Neural progenitor cell (in vitro differentiated cells): ENCODE data around the gene QRICH1. TPM values are rescaled to one million over a fixed set of nuclear protein-coding genes. Genes with fewer than 3 reads are reported as not detected.

ENCODE experiments used
- DNase-seq: peaks from one replicate; pipeline ENCODE4 v3.0.0-alpha.2; 2016; ENCODE audit warnings: low spot score
- H2AFZ ChIP-seq: fragments of 200-600 bp; sonication (generic); replicated peaks from 2 replicates; pipeline ENCODE4 v1.6.1; 2016; ENCODE audit warnings: antibody characterized with exemption
- H3F3A ChIP-seq: fragments of 200-600 bp; sonication (generic); 2 replicates; pipeline ENCODE4 v1.6.1; 2016; ENCODE audit warnings: antibody characterized with exemption, low read depth
- H3K27ac ChIP-seq: fragments of 200-600 bp; sonication (generic); 2 replicates; pipeline ENCODE4 v1.5.1; 2016; ENCODE audit warnings: mild to moderate bottlenecking
- H3K27me3 ChIP-seq: fragments of 200-600 bp; sonication (generic); 2 replicates; pipeline ENCODE4 v1.6.1; 2016; ENCODE audit warnings: mild to moderate bottlenecking, moderate library complexity
- H3K36me3 ChIP-seq: fragments of 200-600 bp; sonication (generic); 2 replicates; pipeline ENCODE4 v1.5.1; 2016
- H3K4me1 ChIP-seq: fragments of 200-600 bp; sonication (generic); 2 replicates; pipeline ENCODE4 v1.6.1; 2016; ENCODE audit warnings: mixed run types
- H3K4me2 ChIP-seq: fragments of 200-600 bp; sonication (generic); 2 replicates; pipeline ENCODE4 v1.6.1; 2016
- H3K4me3 ChIP-seq: fragments of 200-600 bp; sonication (generic); 2 replicates; pipeline ENCODE4 v1.5.1; 2016
- H3K79me2 ChIP-seq: fragments of 200-600 bp; sonication (generic); 2 replicates; pipeline ENCODE4 v1.6.1; 2016; ENCODE audit warnings: low read depth
- H3K9ac ChIP-seq: fragments of 200-600 bp; sonication (generic); 2 replicates; pipeline ENCODE4 v1.6.1; 2016
- H3K9me3 ChIP-seq: fragments of 200-600 bp; sonication (generic); 2 replicates; pipeline ENCODE4 v1.5.1; 2016; ENCODE audit warnings: low read depth
- H4K20me1 ChIP-seq: fragments of 200-600 bp; sonication (generic); 2 replicates; pipeline ENCODE4 v1.6.1; 2016; ENCODE audit warnings: low read depth
- H3K27ac Mint-ChIP-seq: 3 replicates; pipeline ENCODE4 v1.8.0; 2021; ENCODE audit warnings: mixed read lengths
- H3K27me3 Mint-ChIP-seq: 2 replicates; pipeline ENCODE4 v1.8.0; 2022; ENCODE audit warnings: low read depth, mild to moderate bottlenecking, inconsistent platforms, moderate library complexity, mixed read lengths; ENCODE audit not compliant: insufficient read depth
- H3K36me3 Mint-ChIP-seq: 3 replicates; pipeline ENCODE4 v1.8.0; 2021; ENCODE audit warnings: mixed read lengths
- H3K4me1 Mint-ChIP-seq: 3 replicates; pipeline ENCODE4 v1.8.0; 2021; ENCODE audit warnings: mixed read lengths
- H3K4me3 Mint-ChIP-seq: 3 replicates; pipeline ENCODE4 v1.8.0; 2021; ENCODE audit warnings: mild to moderate bottlenecking, moderate library complexity, mixed read lengths
- H3K9me3 Mint-ChIP-seq: 3 replicates; pipeline ENCODE4 v1.8.0; 2020; ENCODE audit warnings: mixed read lengths
- CTCF ChIP-seq: fragments of 200-600 bp; sonication (generic); IDR thresholded peaks from 2 replicates; pipeline ENCODE4 v1.5.1; 2017; ENCODE audit warnings: antibody characterized with exemption, mild to moderate bottlenecking
- EZH2 ChIP-seq: fragments of 200-600 bp; sonication (generic); IDR thresholded peaks from 2 replicates; pipeline ENCODE4 v1.6.1; 2017; ENCODE audit warnings: antibody characterized with exemption, mild to moderate bottlenecking, moderate library complexity
- EZH2phosphoT487 ChIP-seq: fragments of 200-600 bp; sonication (generic); IDR thresholded peaks from 2 replicates; pipeline ENCODE4 v1.6.1; 2017; ENCODE audit warnings: antibody characterized with exemption
- total RNA-seq: library from RNA; depleted of rRNA; stranded (reverse); fragments of >200 nt; gene quantifications from 2 replicates; pipeline ENCODE4 v1.2.3, GENCODE V29; 2015; ENCODE audit warnings: low replicate concordance

QRICH1 gene
- total RNA-seq, 1 donor from 2014 or later = 167 TPM

DNA sequence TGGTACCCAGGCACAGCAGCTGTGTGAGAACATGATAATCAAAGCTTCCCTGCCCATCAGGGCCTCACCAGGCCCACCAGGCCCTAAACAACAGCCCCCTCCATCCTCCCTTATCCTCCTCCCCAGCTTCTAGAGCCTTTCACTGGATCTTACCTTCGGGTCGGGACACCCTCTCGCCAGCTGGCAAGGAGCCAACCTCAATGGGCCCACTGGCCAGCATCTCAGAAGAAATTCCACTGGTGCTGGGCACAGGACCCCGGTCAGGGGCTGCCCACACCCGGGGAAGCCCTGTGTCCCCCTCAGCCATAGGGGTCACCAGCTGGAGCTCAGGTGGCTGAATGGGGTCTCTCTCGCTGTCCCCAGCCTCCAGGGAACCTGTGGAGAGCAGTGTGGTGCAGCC, 17.5 kb upstream of the QRICH1 start:
- no peak for TF ChIP-seq CTCF
- no peak for TF ChIP-seq EZH2
- TF ChIP-seq EZH2phosphoT487 = no peak
- no peaks in the 10 kb centered on the region for H3K36me3 ChIP-seq

DNA sequence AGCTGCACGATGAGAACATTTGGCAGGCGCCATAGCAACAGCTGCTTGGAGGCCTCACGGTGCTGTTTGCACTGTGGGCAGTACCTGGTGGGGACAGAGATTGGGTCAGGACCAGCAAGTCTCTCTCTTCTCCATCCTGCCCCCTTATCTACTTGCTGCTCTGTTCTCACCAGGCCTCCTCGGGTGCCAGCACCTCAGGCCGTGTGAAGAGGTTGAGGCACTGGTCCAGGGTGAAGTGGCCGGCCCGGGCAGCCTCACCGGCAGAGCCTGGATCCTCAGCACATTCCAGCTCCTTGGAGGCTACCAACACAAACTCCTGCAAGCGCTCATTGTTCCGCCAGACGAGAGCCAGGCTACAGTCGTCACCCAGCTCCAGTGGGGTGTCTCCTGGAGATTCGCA, 16.9 kb upstream of the QRICH1 start:
- H3F3A ChIP-seq = peaks cover 15% of the 10 kb centered on the region
- no peak overlapping the region for H2AFZ ChIP-seq
- H3K27me3 ChIP-seq = no peaks in the 10 kb centered on the region
- no peak overlapping the region for H3K9ac ChIP-seq
- H3K4me1 ChIP-seq = peaks cover under 1% of the 10 kb centered on the region
- DNase-seq = no peak
- H3K9me3 ChIP-seq = no peaks in the 10 kb centered on the region
- H3K27me3 Mint-ChIP-seq = peaks cover 2% of the 10 kb centered on the region
- no peak overlapping the region for H3K27ac Mint-ChIP-seq
- TF ChIP-seq CTCF = no peak
- no peak for TF ChIP-seq EZH2phosphoT487
- TF ChIP-seq EZH2 = no peak
- no peaks in the 10 kb centered on the region for H4K20me1 ChIP-seq
- H3K4me3 Mint-ChIP-seq = no peak overlapping the region
- no peaks in the 10 kb centered on the region for H3K9me3 Mint-ChIP-seq
- H3K36me3 Mint-ChIP-seq = peaks cover 24% of the 10 kb centered on the region
- peaks cover 3% of the 10 kb centered on the region for H3K4me1 Mint-ChIP-seq
- no peaks in the 10 kb centered on the region for H3K36me3 ChIP-seq
- no peak overlapping the region for H3K4me2 ChIP-seq
- no peak overlapping the region for H3K27ac ChIP-seq
- no peak overlapping the region for H3K4me3 ChIP-seq
- no peaks in the 10 kb centered on the region for H3K79me2 ChIP-seq

More for the DNA sequence above, 17.5 kb upstream of the QRICH1 start:
- Histone ChIP-seq H3F3A (peaks cover 9% of the 10 kb centered on the region), H3K27me3 (no peaks in the 10 kb centered on the region), H3K9ac (no peak overlapping the region), H4K20me1 (no peaks in the 10 kb centered on the region), H3K4me1 (no peaks in the 10 kb centered on the region), H3K4me3 (no peak overlapping the region), H2AFZ (no peak overlapping the region), H3K27ac (no peak overlapping the region), H3K4me2 (no peak overlapping the region), H3K79me2 (no peaks in the 10 kb centered on the region), H3K9me3 (no peaks in the 10 kb centered on the region)
- peaks cover 25% of the 10 kb centered on the region for H3K36me3 Mint-ChIP-seq
- no peaks in the 10 kb centered on the region for H3K4me1 Mint-ChIP-seq
- no peaks in the 10 kb centered on the region for H3K9me3 Mint-ChIP-seq
- no peak overlapping the region for H3K4me3 Mint-ChIP-seq
- peaks cover 2% of the 10 kb centered on the region for H3K27me3 Mint-ChIP-seq
- DNase-seq = no peak
- H3K27ac Mint-ChIP-seq = no peak overlapping the region

DNA sequence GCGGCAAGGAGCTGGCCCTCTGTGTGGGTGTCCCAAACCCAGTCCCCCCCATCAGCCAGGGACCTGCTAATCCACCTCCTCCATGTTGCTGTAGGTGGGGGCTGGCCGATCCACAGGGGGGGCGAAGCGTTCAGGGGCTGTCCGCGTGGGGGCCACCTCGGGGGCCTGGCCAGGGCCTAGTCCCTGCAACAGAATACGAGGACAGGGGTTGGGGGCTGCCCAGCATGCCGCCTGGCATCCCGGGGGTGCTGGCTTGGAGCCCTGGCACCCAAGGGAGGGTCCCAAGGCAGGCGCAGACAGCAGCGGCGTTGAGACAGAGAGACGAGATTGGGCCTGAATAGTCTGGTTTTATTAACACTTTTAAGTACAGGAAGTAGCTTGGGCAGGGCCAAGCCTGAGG, 14.5 kb upstream of the QRICH1 start:
- Histone ChIP-seq H3K36me3 (no peaks in the 10 kb centered on the region), H3K9ac (no peak overlapping the region), H3K4me1 (peaks cover 15% of the 10 kb centered on the region), H3K9me3 (no peaks in the 10 kb centered on the region), H2AFZ (no peak overlapping the region), H3K27ac (no peak overlapping the region), H3K4me3 (no peak overlapping the region), H3K4me2 (no peak overlapping the region), H3K79me2 (peaks cover 10% of the 10 kb centered on the region), H3F3A (peaks cover 32% of the 10 kb centered on the region), H4K20me1 (no peaks in the 10 kb centered on the region), H3K27me3 (no peaks in the 10 kb centered on the region)
- no peak for DNase-seq
- no peak for TF ChIP-seq EZH2
- no peak for TF ChIP-seq CTCF
- no peak for TF ChIP-seq EZH2phosphoT487
- H3K27me3 Mint-ChIP-seq = peaks cover 2% of the 10 kb centered on the region
- H3K4me3 Mint-ChIP-seq = no peak overlapping the region
- peaks cover 24% of the 10 kb centered on the region for H3K4me1 Mint-ChIP-seq
- peaks cover 16% of the 10 kb centered on the region for H3K36me3 Mint-ChIP-seq
- no peaks in the 10 kb centered on the region for H3K9me3 Mint-ChIP-seq
- no peak overlapping the region for H3K27ac Mint-ChIP-seq
